HepG2 (cell line): ENCODE data around the gene PLB1. TPM values are rescaled to one million over a fixed set of nuclear protein-coding genes. Genes with fewer than 3 reads are reported as not detected.

ENCODE experiments used
- ATAC-seq: fragments of 200-7000 bp; cut with Tn5 transposase; 3 replicates; pipeline ENCODE4 v1.9.1; 2020; ENCODE audit warnings: mild to moderate bottlenecking, moderate library complexity
- BruUV-seq: library from RNA; stranded (reverse); fragments of 400-500 nt; replicated peaks from 2 replicates; lab custom pipeline; 2021; lab: Mats Ljungman, UMichigan
- CTCF ChIA-PET: fragments of 300-600 bp; formaldehyde crosslinking; extraction: SDS; loops from one replicate; lab custom pipeline; 2021; ENCODE audit warnings: low total read pairs, inconsistent platforms, low intra/inter-chr PET ratio; lab: Yijun Ruan, JAX
- POLR2A ChIA-PET: fragments of 350-600 bp; sonication (Branson Sonifier 250); formaldehyde crosslinking; loops from one replicate; lab custom pipeline; 2020; ENCODE audit warnings: antibody characterized with exemption, inconsistent platforms; lab: Yijun Ruan, JAX
- DNase-seq: peaks from one replicate; pipeline ENCODE4 v3.0.0-alpha.2; 2015; ENCODE audit warnings: low spot score
- FAIRE-seq: peaks from 3 replicates; lab custom pipeline; 2011; peaks lifted over from hg19 to GRCh38; lab: Jason Lieb, UNC
- H2AFZ ChIP-seq: one replicate; pipeline ENCODE4 v1.6.1; 2011; ENCODE audit warnings: low read length, inconsistent platforms
- H3K27ac ChIP-seq: fragments of 300-600 bp; 3 replicates; pipeline ENCODE4 v1.8.0; 2011; ENCODE audit warnings: mixed run types, mild to moderate bottlenecking, mixed read lengths, low read length, inconsistent platforms; ENCODE audit not compliant: insufficient read depth; ENCODE audit errors: extremely low read length
- H3K27me3 ChIP-seq, 2 experiments: fragments of 200-600 bp in 1 of 2; 2 replicates in 1 of 2; 3 replicates in 1 of 2; pipeline versions ENCODE4 v1.6.0 to v1.8.0; 2011; ENCODE audit warnings: low read length in 2 of 2, mild to moderate bottlenecking in 2 of 2, moderate library complexity in 2 of 2, inconsistent platforms in 1 of 2; ENCODE audit not compliant: insufficient read depth in 2 of 2, control insufficient read depth in 1 of 2
- H3K36me3 ChIP-seq, 2 experiments: fragments of 200-600 bp in 1 of 2; replicated peaks in 1 of 2; 2 replicates in 1 of 2; 3 replicates in 1 of 2; pipeline versions ENCODE4 v1.5.1 to v1.8.0; 2011; ENCODE audit warnings: low read length in 2 of 2, inconsistent platforms in 1 of 2; ENCODE audit not compliant: insufficient read depth in 2 of 2, control insufficient read depth in 1 of 2
- H3K4me1 ChIP-seq: 2 replicates; pipeline ENCODE4 v1.5.1; 2012; ENCODE audit warnings: low read length, inconsistent platforms; ENCODE audit not compliant: insufficient read depth
- H3K4me2 ChIP-seq: 2 replicates; pipeline ENCODE4 v1.6.0; 2011; ENCODE audit warnings: low read depth, low read length, inconsistent platforms
- H3K4me3 ChIP-seq, 3 experiments: fragments of 200-600 bp in 1 of 3; sonication (generic), shearing (Covaris generic) in 1 of 3; replicated peaks in 1 of 3; 2 replicates each; pipeline ENCODE4 v1.5.1; 2011 to 2016; ENCODE audit warnings: low read length in 3 of 3, inconsistent platforms in 2 of 3, low read depth in 2 of 3, mild to moderate bottlenecking in 2 of 3, control low read depth in 1 of 3, mixed read lengths in 1 of 3; ENCODE audit not compliant: insufficient read depth in 1 of 3
- H3K79me2 ChIP-seq: one replicate; pipeline ENCODE4 v1.6.1; 2011; ENCODE audit warnings: low read length, inconsistent platforms; ENCODE audit not compliant: insufficient read depth
- H3K9ac ChIP-seq: 2 replicates; pipeline ENCODE4 v1.6.0; 2011; ENCODE audit warnings: mild to moderate bottlenecking, low read depth, low read length, inconsistent platforms; ENCODE audit not compliant: insufficient read depth
- H3K9me3 ChIP-seq: 2 replicates; pipeline ENCODE4 v1.5.1; 2012; ENCODE audit warnings: mild to moderate bottlenecking, low read length
- H4K20me1 ChIP-seq: 2 replicates; pipeline ENCODE4 v1.6.0; 2011; ENCODE audit warnings: inconsistent platforms, mild to moderate bottlenecking, low read length, moderate library complexity; ENCODE audit not compliant: insufficient read depth
- FIP1L1 ChIP-seq: fragments of 200-400 bp; formaldehyde crosslinking; IDR thresholded peaks from 2 replicates; pipeline ENCODE4 v1.6.1; 2018; ENCODE audit warnings: low read depth, mild to moderate bottlenecking, low read length, moderate library complexity, borderline replicate concordance; ENCODE audit not compliant: insufficient read depth
- GATA4 ChIP-seq: sonication (generic); IDR thresholded peaks from 2 replicates; pipeline ENCODE4 v1.6.1; 2016; ENCODE audit warnings: antibody characterized with exemption, low read depth, borderline replicate concordance
- IKZF1 ChIP-seq: fragments of 450-650 bp; IDR thresholded peaks from 2 replicates; pipeline ENCODE4 v1.7.1; 2016
- ISL2 ChIP-seq: sonication (generic); formaldehyde crosslinking; IDR thresholded peaks from 2 replicates; pipeline ENCODE4 v1.5.0; 2020; ENCODE audit warnings: missing genetic modification reagents
- REXO4 ChIP-seq: sonication (generic); formaldehyde crosslinking; IDR thresholded peaks from 2 replicates; pipeline ENCODE4 v1.8.0; 2022; ENCODE audit warnings: missing genetic modification reagents, mild to moderate bottlenecking, borderline replicate concordance
- SNRNP70 ChIP-seq: fragments of 200-400 bp; formaldehyde crosslinking; IDR thresholded peaks from 2 replicates; pipeline ENCODE4 v1.6.1; 2017; ENCODE audit warnings: mild to moderate bottlenecking, low read depth, low read length, moderate library complexity
- ZNF317 ChIP-seq: sonication (generic); formaldehyde crosslinking; IDR thresholded peaks from 2 replicates; pipeline ENCODE4 v1.5.0; 2020; ENCODE audit warnings: mild to moderate bottlenecking, missing genetic modification reagents
- ZNF441 ChIP-seq: sonication (generic); formaldehyde crosslinking; IDR thresholded peaks from 2 replicates; pipeline ENCODE4 v1.7.0; 2021; ENCODE audit warnings: missing genetic modification reagents, borderline replicate concordance
- ZNF446 ChIP-seq: sonication (generic); formaldehyde crosslinking; IDR thresholded peaks from 2 replicates; pipeline ENCODE4 v1.5.0; 2020; ENCODE audit warnings: mild to moderate bottlenecking, missing genetic modification reagents
- ZNF879 ChIP-seq: sonication (generic); formaldehyde crosslinking; IDR thresholded peaks from 2 replicates; pipeline ENCODE4 v1.8.1; 2023; ENCODE audit warnings: missing genetic modification reagents
- in situ Hi-C: cut with HindIII; loops from 2 replicates; pipeline ENCODE4 v1.10.0; 2017; ENCODE audit warnings: low pct_unique_long_range_greater_than_20kb; ENCODE audit not compliant: extremely low pct_ligation_motif_present
- intact Hi-C: fragments of 100-400 bp; cut with micrococcal nuclease; formaldehyde crosslinking; loops from one replicate; pipeline ENCODE4 v1.10.0; 2022; ENCODE audit not compliant: unreplicated experiment
- polyA plus RNA-seq, 8 experiments: library from polyadenylated mRNA; depleted of rRNA in 3 of 8; stranded (reverse) in 7 of 8; unstranded in 1 of 8; fragments of >200 nt; fragmentation: Illumina TruSeq in 4 of 8; extraction: Trizol in 4 of 8; gene quantifications; 2 replicates each; pipeline versions ENCODE4 v1.2.1 to v1.2.3, GENCODE V29; 2011 to 2016; ENCODE audit warnings: low read depth in 4 of 8, missing spikeins in 1 of 8, mixed read lengths in 1 of 8; ENCODE audit not compliant: insufficient read depth in 1 of 8
- total RNA-seq, 5 experiments: library from RNA; depleted of rRNA; stranded (reverse); fragments of >200 nt; fragmentation: Illumina TruSeq; extraction: Trizol; gene quantifications; 2 replicates each; pipeline ENCODE4 v1.2.3, GENCODE V29; 2016; ENCODE audit warnings: low read depth in 1 of 5
- TF ChIP-seq, protein P1 (sequence below): IDR thresholded peaks from 2 replicates; pipeline ENCODE4 v1.6.1; 2016; ENCODE audit warnings: control low read depth
- TF ChIP-seq, protein P2 (sequence below): sonication (generic); formaldehyde crosslinking; IDR thresholded peaks from 2 replicates; pipeline ENCODE4 v1.4.0; 2020; ENCODE audit warnings: missing genetic modification reagents

PLB1 gene
- total and polyA plus RNA-seq, 2 of the 13 experiments (the other 11 are each of a cell fraction or from before 2014, with no cell fraction given), result 0.20 to 1.8 TPM

DNA sequence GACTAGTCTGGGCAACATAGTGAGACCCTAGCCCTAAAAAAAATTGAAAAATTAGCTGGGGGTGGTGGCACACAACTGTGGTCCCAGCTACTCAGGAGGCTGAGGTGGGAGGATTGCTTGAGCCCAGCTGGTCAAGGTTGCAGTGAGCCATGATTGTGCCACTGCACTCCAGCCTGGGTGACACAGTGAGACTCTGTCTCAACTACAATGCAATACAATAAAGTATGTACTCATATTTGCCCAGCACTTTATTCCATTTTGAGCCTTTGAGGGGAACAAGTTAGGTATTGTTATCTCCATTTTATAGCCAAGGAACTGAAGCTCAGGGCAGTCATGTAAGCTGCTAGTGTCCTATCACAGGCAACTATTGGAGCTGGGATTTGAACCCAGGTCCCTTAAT lies 49.3 kb upstream of the PLB1 start:
- no peak for TF ChIP-seq ZNF879 (CRISPR knock-in tag)
- no peak for TF ChIP-seq REXO4 (CRISPR knock-in tag)
- TF ChIP-seq ZNF446 (CRISPR knock-in tag), result no peak
- no peak for TF ChIP-seq ISL2
- TF ChIP-seq, protein P1, sequence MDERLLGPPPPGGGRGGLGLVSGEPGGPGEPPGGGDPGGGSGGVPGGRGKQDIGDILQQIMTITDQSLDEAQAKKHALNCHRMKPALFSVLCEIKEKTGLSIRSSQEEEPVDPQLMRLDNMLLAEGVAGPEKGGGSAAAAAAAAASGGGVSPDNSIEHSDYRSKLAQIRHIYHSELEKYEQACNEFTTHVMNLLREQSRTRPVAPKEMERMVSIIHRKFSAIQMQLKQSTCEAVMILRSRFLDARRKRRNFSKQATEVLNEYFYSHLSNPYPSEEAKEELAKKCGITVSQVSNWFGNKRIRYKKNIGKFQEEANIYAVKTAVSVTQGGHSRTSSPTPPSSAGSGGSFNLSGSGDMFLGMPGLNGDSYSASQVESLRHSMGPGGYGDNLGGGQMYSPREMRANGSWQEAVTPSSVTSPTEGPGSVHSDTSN (CRISPR knock-in tag), result no peak
- TF ChIP-seq IKZF1, result no peak
- no peak for TF ChIP-seq SNRNP70
- no peak for TF ChIP-seq ZNF317 (CRISPR knock-in tag)
- TF ChIP-seq FIP1L1, result no peak
- TF ChIP-seq ZNF441 (CRISPR knock-in tag), result no peak
- TF ChIP-seq GATA4, result no peak
- TF ChIP-seq, protein P2, sequence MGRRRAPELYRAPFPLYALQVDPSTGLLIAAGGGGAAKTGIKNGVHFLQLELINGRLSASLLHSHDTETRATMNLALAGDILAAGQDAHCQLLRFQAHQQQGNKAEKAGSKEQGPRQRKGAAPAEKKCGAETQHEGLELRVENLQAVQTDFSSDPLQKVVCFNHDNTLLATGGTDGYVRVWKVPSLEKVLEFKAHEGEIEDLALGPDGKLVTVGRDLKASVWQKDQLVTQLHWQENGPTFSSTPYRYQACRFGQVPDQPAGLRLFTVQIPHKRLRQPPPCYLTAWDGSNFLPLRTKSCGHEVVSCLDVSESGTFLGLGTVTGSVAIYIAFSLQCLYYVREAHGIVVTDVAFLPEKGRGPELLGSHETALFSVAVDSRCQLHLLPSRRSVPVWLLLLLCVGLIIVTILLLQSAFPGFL (CRISPR knock-in tag), result no peak
- no peak for ATAC-seq
- intact Hi-C loops (no loop called here), in situ Hi-C loops (no loop called here)
- POLR2A ChIA-PET, result interaction anchor here (1.7 kb wide), 1 partner anchor 9 kb away, joined by 5 read pairs; no protein-coding TSS in a partner anchor
- FAIRE-seq, result no peak
- H3K36me3 ChIP-seq, result no peaks in the 10 kb centered on the region
- no TSS peak for BruUV-seq
- CTCF ChIA-PET, result no interaction called here
- H3K4me2 ChIP-seq, result no peak overlapping the region
- no peaks in the 10 kb centered on the region for H3K4me1 ChIP-seq
- no peaks in the 10 kb centered on the region for H3K9me3 ChIP-seq
- H3K27ac ChIP-seq, result no peak overlapping the region
- H4K20me1 ChIP-seq, result no peaks in the 10 kb centered on the region
- no peak overlapping the region for H2AFZ ChIP-seq
- H3K79me2 ChIP-seq, result no peaks in the 10 kb centered on the region
- DNase-seq, result no peak
- peaks cover 0 to 22% of the 10 kb centered on the region in 2 experiments; a peak in 3 of 5 replicates for H3K27me3 ChIP-seq
- no peak overlapping the region for H3K9ac ChIP-seq
- H3K4me3 ChIP-seq, result no peak overlapping the region
